GM12891 (cell line): Measurements from ENCODE around the gene TCP11L1.

Source experiments
- POLR2A ChIP-seq: IDR thresholded peaks from 2 replicates; pipeline ENCODE4 v1.6.1; 2011; ENCODE audit warnings: low read depth, low read length, control low read depth
- SPI1 ChIP-seq: IDR thresholded peaks from 2 replicates; pipeline ENCODE4 v1.6.1; 2011; ENCODE audit warnings: low read depth, low read length, control low read depth

DNA sequence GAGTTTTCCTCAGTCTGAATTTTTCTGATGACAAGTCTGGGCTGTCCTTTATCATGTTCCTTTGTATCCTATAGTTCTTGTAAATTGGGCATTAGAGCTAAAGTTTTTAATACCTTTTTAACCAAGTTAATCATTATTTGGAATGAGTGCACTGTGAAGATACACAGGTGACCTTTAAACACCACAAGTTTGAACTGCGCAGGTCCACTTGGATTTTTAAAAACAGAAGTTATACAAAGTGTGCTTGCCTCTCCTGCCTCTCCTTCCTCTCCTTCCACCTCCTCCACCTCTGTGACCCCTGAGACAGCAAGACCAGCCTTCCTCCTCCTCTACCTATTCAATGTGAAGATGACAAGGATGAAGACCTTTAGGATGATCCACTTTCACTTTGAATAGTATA is 4.4 kb upstream of the TCP11L1 start:
- no peak for TF ChIP-seq SPI1
- TF ChIP-seq POLR2A = no peak
